Erythroblast (primary cell): ENCODE results near the gene SEZ6L.

Experiments used
- GATA1 ChIP-seq: IDR thresholded peaks from 2 replicates; pipeline ENCODE4 v1.6.1; 2011; ENCODE audit warnings: low read depth, mild to moderate bottlenecking, control low read depth, low read length, moderate library complexity
- POLR2A ChIP-seq: IDR thresholded peaks from 2 replicates; pipeline ENCODE4 v1.6.1; 2011; ENCODE audit warnings: mild to moderate bottlenecking, low read length

DNA sequence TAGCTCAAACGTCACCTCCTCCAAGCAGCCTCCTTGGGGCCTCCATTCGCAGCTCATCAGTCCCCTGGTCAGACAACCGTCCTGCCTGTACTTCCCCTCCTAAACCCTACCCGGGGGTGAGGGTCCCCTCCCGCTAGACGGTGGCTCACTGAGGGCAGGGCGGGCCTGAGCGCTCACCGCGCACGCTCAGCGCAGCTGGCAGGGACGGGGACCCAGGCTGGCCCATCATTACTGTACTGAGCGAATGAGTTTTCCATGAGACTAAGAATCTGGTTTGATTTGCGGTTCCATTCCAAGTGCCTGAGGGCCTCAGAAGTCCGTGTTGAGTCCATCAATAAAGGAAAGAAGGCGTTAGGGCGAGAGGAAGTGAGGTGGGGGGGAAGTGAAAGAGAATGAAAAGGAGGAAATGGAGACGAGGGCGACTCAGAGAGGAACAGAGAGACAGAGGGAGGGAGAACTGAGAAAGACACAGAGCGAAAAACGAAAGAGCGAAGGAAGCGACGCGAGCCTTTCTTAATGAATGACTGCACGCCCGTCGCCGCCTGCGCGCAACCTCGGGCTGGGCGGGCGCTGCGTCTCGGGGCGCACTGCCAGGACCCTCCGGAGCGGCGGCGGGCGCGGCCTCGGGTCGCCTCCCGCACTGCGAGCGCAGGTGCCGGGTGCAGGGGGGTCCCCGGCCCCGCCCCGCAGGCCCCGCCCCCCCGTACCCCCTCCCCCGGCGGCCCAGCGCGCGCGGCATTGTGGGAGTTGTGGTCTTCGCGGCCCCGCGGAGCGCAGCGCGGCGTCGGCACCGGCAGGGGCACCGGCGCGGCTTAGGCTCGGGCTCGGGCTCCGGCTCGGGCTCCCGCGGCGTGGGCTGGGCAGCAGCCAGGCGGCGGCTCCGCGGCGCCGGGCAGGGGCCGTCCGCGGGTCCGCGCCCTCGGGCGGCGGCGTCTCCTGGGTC lies 259.5 kb downstream of the SEZ6L start, which contains the start of gene ASPHD2:
- no peak for TF ChIP-seq POLR2A
- TF ChIP-seq GATA1, result no peak
